Activated CD4-positive, alpha-beta T cell treated with anti-CD3 and anti-CD28 coated beads, Interleukin-10, Interleukin-2, amounts not matched to agents 100 ng/mL and 50 ng/mL, durations not matched to agents 16 hours and 8 hours (primary cell): ENCODE results near the gene GNPTG.

Source experiments
- DNase-seq: peaks from one replicate; pipeline ENCODE4 v3.0.0-alpha.2; 2020

Gene GNPTG

GRCh38 chr16:1375741-1376410, 24.1 kb downstream of the GNPTG start:
- no peak for DNase-seq

GRCh38 chr16:1377406-1378010, 25.8 kb downstream of the GNPTG start:
- no peak for DNase-seq

GRCh38 chr16:1378087-1378803, 26.5 kb downstream of the GNPTG start:
- no peak for DNase-seq

- peak; percentile 79 for DNase-seq
Measured at GRCh38 chr16:1378804-1379303, 27.1 kb downstream of the GNPTG start.

GRCh38 chr16:1379304-1380076, 27.8 kb downstream of the GNPTG start:
- peak; percentile 80 for DNase-seq

- no peak for DNase-seq
Measured at GRCh38 chr16:1380195-1380594, 28.5 kb downstream of the GNPTG start.

- DNase-seq = no peak
Measured at GRCh38 chr16:1381612-1382406, 30.1 kb downstream of the GNPTG start.

GRCh38 chr16:1383556-1383955, 31.8 kb downstream of the GNPTG start:
- no peak for DNase-seq

GRCh38 chr16:1385232-1385631, 33.5 kb downstream of the GNPTG start:
- DNase-seq = no peak

GRCh38 chr16:1387331-1387730, 35.6 kb downstream of the GNPTG start:
- no peak for DNase-seq

- DNase-seq = no peak
Measured at GRCh38 chr16:1389762-1390161, 38.0 kb downstream of the GNPTG start.

GRCh38 chr16:1390239-1390779, 38.6 kb downstream of the GNPTG start:
- no peak for DNase-seq

- DNase-seq = no peak
Measured at GRCh38 chr16:1392826-1393225, 41.1 kb downstream of the GNPTG start.

GRCh38 chr16:1393613-1394176, 42.0 kb downstream of the GNPTG start:
- DNase-seq = no peak

- no peak for DNase-seq
Measured at GRCh38 chr16:1394367-1394951, 42.7 kb downstream of the GNPTG start.

- no peak for DNase-seq
Measured at GRCh38 chr16:1395444-1396031, 43.8 kb downstream of the GNPTG start.

GRCh38 chr16:1397779-1398178, 46.0 kb downstream of the GNPTG start:
- DNase-seq = no peak

- DNase-seq = no peak
Measured at GRCh38 chr16:1398351-1398750, 46.6 kb downstream of the GNPTG start.

GRCh38 chr16:1398826-1399581, 47.3 kb downstream of the GNPTG start:
- no peak for DNase-seq
